DOHH2 (cell line): ENCODE results near the gene HAL.

Experiments used
- H3F3A ChIP-seq: fragments of 200-600 bp; sonication (generic), shearing (Covaris generic); 2 replicates; pipeline ENCODE4 v1.6.0; 2016; ENCODE audit warnings: antibody characterized with exemption, mild to moderate bottlenecking; ENCODE audit not compliant: control insufficient read depth, insufficient read depth
- H3K27ac ChIP-seq: fragments of 200-600 bp; sonication (generic); 2 replicates; pipeline ENCODE4 v1.5.1; 2014; ENCODE audit warnings: low read depth, mild to moderate bottlenecking, low read length, moderate library complexity
- H3K27me3 ChIP-seq: fragments of 200-600 bp; sonication (generic); 2 replicates; pipeline ENCODE4 v1.6.1; 2014; ENCODE audit warnings: mild to moderate bottlenecking, low read length, mixed read lengths; ENCODE audit not compliant: control insufficient read depth
- H3K36me3 ChIP-seq: fragments of 200-600 bp; sonication (generic); 2 replicates; pipeline ENCODE4 v1.6.1; 2014; ENCODE audit warnings: mild to moderate bottlenecking, low read length, moderate library complexity, mixed read lengths; ENCODE audit not compliant: control insufficient read depth
- H3K4me1 ChIP-seq: fragments of 200-600 bp; sonication (generic); 2 replicates; pipeline ENCODE4 v1.6.1; 2014; ENCODE audit warnings: mild to moderate bottlenecking, low read length, mixed read lengths; ENCODE audit not compliant: control insufficient read depth
- H3K4me2 ChIP-seq: fragments of 200-600 bp; sonication (generic); 2 replicates; pipeline ENCODE4 v1.6.0; 2014; ENCODE audit warnings: mild to moderate bottlenecking, low read length, moderate library complexity
- H3K4me3 ChIP-seq: fragments of 200-600 bp; sonication (generic); 2 replicates; pipeline ENCODE4 v1.5.1; 2014; ENCODE audit warnings: mild to moderate bottlenecking, low read length, mixed read lengths
- H3K79me2 ChIP-seq: fragments of 200-600 bp; sonication (generic); 2 replicates; pipeline ENCODE4 v1.6.1; 2014; ENCODE audit warnings: mild to moderate bottlenecking, low read length, mixed read lengths; ENCODE audit not compliant: control insufficient read depth
- H3K9me2 ChIP-seq: fragments of 200-600 bp; sonication (generic); replicated peaks from 2 replicates; pipeline ENCODE4 v1.6.1; 2014; ENCODE audit warnings: mild to moderate bottlenecking, low read length, mixed read lengths; ENCODE audit not compliant: control insufficient read depth
- H3K9me3 ChIP-seq: fragments of 200-600 bp; sonication (generic); 2 replicates; pipeline ENCODE4 v1.6.1; 2014; ENCODE audit warnings: antibody characterized with exemption, low read length, mixed read lengths; ENCODE audit not compliant: control insufficient read depth, insufficient read depth
- H4K20me1 ChIP-seq: fragments of 200-600 bp; sonication (generic); 2 replicates; pipeline ENCODE4 v1.6.0; 2014; ENCODE audit warnings: low read depth, mild to moderate bottlenecking, antibody characterized with exemption, low read length, moderate library complexity; ENCODE audit not compliant: control insufficient read depth, insufficient read depth
- EZH2phosphoT487 ChIP-seq: fragments of 200-600 bp; sonication (generic); IDR thresholded peaks from 2 replicates; pipeline ENCODE4 v1.6.1; 2017; ENCODE audit warnings: borderline replicate concordance, mild to moderate bottlenecking, antibody characterized with exemption, low read length, moderate library complexity, mixed read lengths
- TF ChIP-seq, protein P1 (sequence below): fragments of 200-600 bp; sonication (generic); IDR thresholded peaks from one replicate; pipeline ENCODE4 v1.5.1; 2014; ENCODE audit warnings: antibody characterized with exemption, mild to moderate bottlenecking, low read depth, low read length; ENCODE audit not compliant: poor library complexity, severe bottlenecking

Gene HAL

DNA sequence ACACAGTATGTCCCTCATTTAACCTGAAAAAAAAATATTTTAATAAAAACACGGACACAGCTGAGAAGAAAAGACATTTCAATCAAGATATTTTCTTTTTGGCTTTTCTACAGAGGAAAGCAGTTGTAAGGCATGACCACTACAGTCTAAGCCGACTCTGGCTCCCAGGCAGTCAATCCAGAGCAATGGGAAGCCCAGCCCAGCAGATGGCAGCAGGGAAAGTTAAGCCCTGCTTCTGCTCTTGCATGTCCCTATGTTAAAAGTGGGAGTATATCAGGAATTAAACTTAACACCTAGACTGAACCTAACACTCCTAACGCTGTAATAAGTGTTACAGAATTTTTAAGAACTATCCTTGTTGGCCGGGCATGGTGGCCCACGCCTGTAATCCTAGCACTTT, 19.5 kb upstream of the HAL start:
- TF ChIP-seq, protein P1, sequence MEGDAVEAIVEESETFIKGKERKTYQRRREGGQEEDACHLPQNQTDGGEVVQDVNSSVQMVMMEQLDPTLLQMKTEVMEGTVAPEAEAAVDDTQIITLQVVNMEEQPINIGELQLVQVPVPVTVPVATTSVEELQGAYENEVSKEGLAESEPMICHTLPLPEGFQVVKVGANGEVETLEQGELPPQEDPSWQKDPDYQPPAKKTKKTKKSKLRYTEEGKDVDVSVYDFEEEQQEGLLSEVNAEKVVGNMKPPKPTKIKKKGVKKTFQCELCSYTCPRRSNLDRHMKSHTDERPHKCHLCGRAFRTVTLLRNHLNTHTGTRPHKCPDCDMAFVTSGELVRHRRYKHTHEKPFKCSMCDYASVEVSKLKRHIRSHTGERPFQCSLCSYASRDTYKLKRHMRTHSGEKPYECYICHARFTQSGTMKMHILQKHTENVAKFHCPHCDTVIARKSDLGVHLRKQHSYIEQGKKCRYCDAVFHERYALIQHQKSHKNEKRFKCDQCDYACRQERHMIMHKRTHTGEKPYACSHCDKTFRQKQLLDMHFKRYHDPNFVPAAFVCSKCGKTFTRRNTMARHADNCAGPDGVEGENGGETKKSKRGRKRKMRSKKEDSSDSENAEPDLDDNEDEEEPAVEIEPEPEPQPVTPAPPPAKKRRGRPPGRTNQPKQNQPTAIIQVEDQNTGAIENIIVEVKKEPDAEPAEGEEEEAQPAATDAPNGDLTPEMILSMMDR, result no peak
- TF ChIP-seq EZH2phosphoT487, result no peak
- no peak overlapping the region for H3K27ac ChIP-seq
- no peaks in the 10 kb centered on the region for H3F3A ChIP-seq
- H3K79me2 ChIP-seq, result no peaks in the 10 kb centered on the region
- peaks cover 9% of the 10 kb centered on the region for H3K4me1 ChIP-seq
- no peaks in the 10 kb centered on the region for H3K9me2 ChIP-seq
- no peaks in the 10 kb centered on the region for H3K9me3 ChIP-seq
- H3K4me2 ChIP-seq, result no peak overlapping the region
- H4K20me1 ChIP-seq, result no peaks in the 10 kb centered on the region
- H3K4me3 ChIP-seq, result no peak overlapping the region
- H3K27me3 ChIP-seq, result no peaks in the 10 kb centered on the region
- peaks cover 71% of the 10 kb centered on the region for H3K36me3 ChIP-seq

DNA sequence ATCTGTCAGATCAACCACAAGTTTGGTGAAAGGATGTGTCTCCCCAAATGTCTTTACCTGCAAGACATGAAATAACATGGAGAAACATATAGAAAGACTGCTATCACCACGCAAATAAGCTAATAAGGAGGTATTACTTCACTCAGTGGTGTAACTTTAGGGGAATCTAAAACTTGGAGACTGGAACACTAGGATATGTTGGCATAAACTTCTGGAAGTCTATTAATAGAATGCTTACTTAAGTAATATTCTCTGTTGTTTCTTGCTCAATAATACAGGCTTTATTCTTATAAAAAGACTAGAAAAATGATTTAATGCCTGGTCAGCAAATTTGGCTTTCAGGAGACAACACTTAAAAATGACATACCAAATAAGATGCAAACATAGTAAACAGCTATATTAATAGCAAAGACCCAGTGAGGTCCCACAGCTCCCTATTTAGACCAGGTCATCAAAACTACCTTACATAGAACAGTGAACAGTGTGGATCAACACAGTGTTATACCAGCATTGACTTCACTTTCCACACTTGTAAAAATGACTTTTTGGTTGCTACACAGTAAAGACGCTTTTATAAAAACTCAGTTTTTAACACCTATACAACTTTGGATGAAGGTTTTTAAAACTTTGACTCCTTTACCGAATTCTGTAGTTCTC, 18.9 kb upstream of the HAL start:
- Histone ChIP-seq H3K9me2 (no peaks in the 10 kb centered on the region), H3K79me2 (no peaks in the 10 kb centered on the region), H3K4me1 (peaks cover 3% of the 10 kb centered on the region), H3K36me3 (peaks cover 74% of the 10 kb centered on the region), H4K20me1 (no peaks in the 10 kb centered on the region), H3K4me2 (no peak overlapping the region), H3F3A (no peaks in the 10 kb centered on the region), H3K9me3 (no peaks in the 10 kb centered on the region), H3K27me3 (no peaks in the 10 kb centered on the region), H3K4me3 (no peak overlapping the region), H3K27ac (no peak overlapping the region)
- no peak for TF ChIP-seq EZH2phosphoT487
- TF ChIP-seq, protein P1, result no peak

DNA sequence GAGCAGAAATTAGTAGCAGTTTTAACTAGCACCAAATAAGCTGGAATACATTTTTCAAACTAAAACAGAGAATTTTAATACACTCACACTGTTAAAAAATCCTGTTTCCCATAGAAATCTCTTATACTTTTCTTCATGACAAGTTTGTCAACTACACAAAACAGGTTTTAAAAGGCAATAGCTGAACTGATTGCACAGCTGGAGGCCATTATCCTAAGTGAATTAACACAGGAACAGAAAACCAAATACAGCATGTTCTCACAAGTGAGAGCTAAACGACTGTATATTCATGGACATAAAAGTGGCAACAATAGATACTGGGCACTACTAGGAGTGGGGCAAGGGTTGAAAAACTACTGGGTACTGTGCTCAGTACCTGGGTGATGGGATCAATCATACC, 11.6 kb upstream of the HAL start:
- no peaks in the 10 kb centered on the region for H4K20me1 ChIP-seq
- no peaks in the 10 kb centered on the region for H3K79me2 ChIP-seq
- no peak overlapping the region for H3K4me2 ChIP-seq
- no peaks in the 10 kb centered on the region for H3K9me2 ChIP-seq
- no peak overlapping the region for H3K4me3 ChIP-seq
- no peaks in the 10 kb centered on the region for H3K9me3 ChIP-seq
- peaks cover 76% of the 10 kb centered on the region for H3K36me3 ChIP-seq
- no peak for TF ChIP-seq EZH2phosphoT487
- TF ChIP-seq, protein P1, result no peak
- H3K27ac ChIP-seq, result no peak overlapping the region
- no peaks in the 10 kb centered on the region for H3F3A ChIP-seq
- H3K27me3 ChIP-seq, result no peaks in the 10 kb centered on the region
- H3K4me1 ChIP-seq, result no peaks in the 10 kb centered on the region
